Spleen (tissue), 7 donors: Measurements from ENCODE around the gene DCST2.

Source experiments
- POLR2AphosphoS5 ChIP-seq, 3 donors: sonication (generic); formaldehyde crosslinking; IDR thresholded peaks; one replicate each; pipeline ENCODE4 v1.5.1; 2017; ENCODE audit warnings: antibody characterized with exemption in 3 of 3
- TF ChIP-seq, protein P1 (sequence below), 11 experiments: fragments of 200-600 bp in 7 of 11; fragments of 450-650 bp in 4 of 11; sonication (generic) in 4 of 11; IDR thresholded peaks in 8 of 11; conservative IDR thresholded peaks in 3 of 11; 1 replicate in 7 of 11; 2 replicates in 4 of 11; pipeline versions ENCODE4 v1.4.0 to v1.8.0; 2016 to 2021; ENCODE audit warnings: antibody characterized with exemption in 11 of 11, inconsistent platforms in 4 of 11, mild to moderate bottlenecking in 1 of 11
- donor health status: DM: no; HTN: no; CAD: no; lungs with moderate emphysema.
- donor health status: DM: no; HTN: no; CAD: no.
- donor health status: DM: no; HTN: no; CAD: no.

DNA sequence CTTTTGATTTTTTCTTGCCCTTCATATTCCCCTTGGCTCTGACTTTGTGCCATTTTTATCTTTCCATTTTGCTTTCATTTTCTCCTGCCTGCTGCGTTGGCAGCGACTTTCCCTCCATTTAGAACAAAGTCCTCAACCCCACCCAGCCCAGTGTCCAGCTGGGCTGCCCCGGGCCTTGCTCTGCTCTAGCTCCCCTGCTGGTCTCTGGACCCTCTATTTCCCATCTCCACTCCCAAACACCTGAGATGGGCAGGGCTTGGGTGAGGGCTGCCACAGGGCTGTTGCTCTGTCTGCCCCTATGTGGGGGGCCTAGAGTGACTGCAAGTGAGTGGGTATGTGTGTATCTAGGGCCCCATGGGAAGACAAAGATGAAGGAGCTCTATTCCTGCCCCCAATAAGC, 10.2 kb upstream of the DCST2 start:
- TF ChIP-seq, protein P1, sequence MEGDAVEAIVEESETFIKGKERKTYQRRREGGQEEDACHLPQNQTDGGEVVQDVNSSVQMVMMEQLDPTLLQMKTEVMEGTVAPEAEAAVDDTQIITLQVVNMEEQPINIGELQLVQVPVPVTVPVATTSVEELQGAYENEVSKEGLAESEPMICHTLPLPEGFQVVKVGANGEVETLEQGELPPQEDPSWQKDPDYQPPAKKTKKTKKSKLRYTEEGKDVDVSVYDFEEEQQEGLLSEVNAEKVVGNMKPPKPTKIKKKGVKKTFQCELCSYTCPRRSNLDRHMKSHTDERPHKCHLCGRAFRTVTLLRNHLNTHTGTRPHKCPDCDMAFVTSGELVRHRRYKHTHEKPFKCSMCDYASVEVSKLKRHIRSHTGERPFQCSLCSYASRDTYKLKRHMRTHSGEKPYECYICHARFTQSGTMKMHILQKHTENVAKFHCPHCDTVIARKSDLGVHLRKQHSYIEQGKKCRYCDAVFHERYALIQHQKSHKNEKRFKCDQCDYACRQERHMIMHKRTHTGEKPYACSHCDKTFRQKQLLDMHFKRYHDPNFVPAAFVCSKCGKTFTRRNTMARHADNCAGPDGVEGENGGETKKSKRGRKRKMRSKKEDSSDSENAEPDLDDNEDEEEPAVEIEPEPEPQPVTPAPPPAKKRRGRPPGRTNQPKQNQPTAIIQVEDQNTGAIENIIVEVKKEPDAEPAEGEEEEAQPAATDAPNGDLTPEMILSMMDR (IDR thresholded peaks at IDR 0.05 in 8 of 11, conservative IDR thresholded peaks at IDR 0.05 in 3 of 11): no peak
- no peak for TF ChIP-seq POLR2AphosphoS5 (IDR thresholded peaks at IDR 0.05)
